Measurements from ENCODE around the gene COPG1. TPM values are rescaled to one million over a fixed set of nuclear protein-coding genes. Genes with fewer than 3 reads are reported as not detected.

COPG1 gene
- total RNA-seq, 1 donor from 2014 or later = 267 TPM

- H3K36me3 ChIP-seq (ENCODE audit: insufficient read depth, low read length) = no peaks in the 10 kb centered on the region
- no peak for DNase-seq (ENCODE audit: low read depth)
- H2AFZ ChIP-seq (ENCODE audit: low read depth, low read length) = no peak overlapping the region
- H3K4me1 ChIP-seq (ENCODE audit: insufficient read depth, low read length) = peaks cover 17% of the 10 kb centered on the region
- H3K9ac ChIP-seq (ENCODE audit: low read length) = no peak overlapping the region
- H3K4me3 ChIP-seq (ENCODE audit: insufficient read depth, low read depth, low read length) = no peak overlapping the region
- Mint-ChIP-seq H3K4me1 (ENCODE audit: low read depth, unreplicated experiment) (peaks cover 25% of the 10 kb centered on the region), H3K27me3 (ENCODE audit: low read depth, unreplicated experiment) (peaks cover 3% of the 10 kb centered on the region), H3K27ac (ENCODE audit: unreplicated experiment) (no peak overlapping the region), H3K9me3 (ENCODE audit: unreplicated experiment) (no peaks in the 10 kb centered on the region), H3K36me3 (ENCODE audit: low read depth, unreplicated experiment) (peaks cover 5% of the 10 kb centered on the region), H3K4me3 (ENCODE audit: unreplicated experiment) (no peak overlapping the region)
- TF ChIP-seq EZH2 (IDR thresholded peaks at IDR 0.05; ENCODE audit: insufficient read depth, low read length) (no peak), CTCF (IDR thresholded peaks at IDR 0.05; ENCODE audit: insufficient read depth, low read depth, low read length) (no peak)
- FAIRE-seq = no peak
- no peaks in the 10 kb centered on the region for H3K27me3 ChIP-seq (ENCODE audit: insufficient read depth, low read length)
- no peaks in the 10 kb centered on the region for H3K79me2 ChIP-seq (ENCODE audit: insufficient read depth, low read length)
- H3K9me3 ChIP-seq (ENCODE audit: insufficient read depth, low read depth, low read length) = no peaks in the 10 kb centered on the region
- H4K20me1 ChIP-seq (ENCODE audit: insufficient read depth, low read length) = no peaks in the 10 kb centered on the region
- H3K4me2 ChIP-seq (ENCODE audit: low read length) = no peak overlapping the region
- H3K27ac ChIP-seq (ENCODE audit: low read depth, low read length) = no peak overlapping the region
These were observed 59.2 kb downstream of the COPG1 start for GRCh38 chr3:129308636-129309035.

- H3K9me3 Mint-ChIP-seq (ENCODE audit: unreplicated experiment) = no peaks in the 10 kb centered on the region
- Histone ChIP-seq H3K4me3 (ENCODE audit: insufficient read depth, low read depth, low read length) (no peak overlapping the region), H3K4me1 (ENCODE audit: insufficient read depth, low read length) (peaks cover 12% of the 10 kb centered on the region), H3K27ac (ENCODE audit: low read depth, low read length) (no peak overlapping the region), H3K27me3 (ENCODE audit: insufficient read depth, low read length) (no peaks in the 10 kb centered on the region), H4K20me1 (ENCODE audit: insufficient read depth, low read length) (no peaks in the 10 kb centered on the region), H3K9ac (ENCODE audit: low read length) (no peak overlapping the region), H3K4me2 (ENCODE audit: low read length) (no peak overlapping the region), H2AFZ (ENCODE audit: low read depth, low read length) (no peak overlapping the region), H3K36me3 (ENCODE audit: insufficient read depth, low read length) (no peaks in the 10 kb centered on the region), H3K9me3 (ENCODE audit: insufficient read depth, low read depth, low read length) (no peaks in the 10 kb centered on the region), H3K79me2 (ENCODE audit: insufficient read depth, low read length) (peaks cover 6% of the 10 kb centered on the region)
- H3K27ac Mint-ChIP-seq (ENCODE audit: unreplicated experiment) = no peak overlapping the region
- no peak for FAIRE-seq
- no peak overlapping the region for H3K4me3 Mint-ChIP-seq (ENCODE audit: unreplicated experiment)
- H3K36me3 Mint-ChIP-seq (ENCODE audit: low read depth, unreplicated experiment) = peaks cover 6% of the 10 kb centered on the region
- TF ChIP-seq CTCF (IDR thresholded peaks at IDR 0.05; ENCODE audit: insufficient read depth, low read depth, low read length) = no peak
- TF ChIP-seq EZH2 (IDR thresholded peaks at IDR 0.05; ENCODE audit: insufficient read depth, low read length) = no peak
- H3K27me3 Mint-ChIP-seq (ENCODE audit: low read depth, unreplicated experiment) = peaks cover 3% of the 10 kb centered on the region
- peaks cover 18% of the 10 kb centered on the region for H3K4me1 Mint-ChIP-seq (ENCODE audit: low read depth, unreplicated experiment)
- no peak for DNase-seq (ENCODE audit: low read depth)
These were observed 61.0 kb downstream of the COPG1 start for GRCh38 chr3:129310111-129311011.

Data from astrocyte (in vitro differentiated cells and primary cell).